Bronchial epithelial cell (primary cell): ENCODE results near the gene NHLH2. TPM values are rescaled to one million over a fixed set of nuclear protein-coding genes. Genes with fewer than 3 reads are reported as not detected.

Experiments
- DNase-seq: peaks from one replicate; pipeline ENCODE4 v3.0.0-alpha.2; 2010; ENCODE audit warnings: low read depth
- FAIRE-seq: peaks from 2 replicates; lab custom pipeline; 2011; peaks lifted over from hg19 to GRCh38; lab: Jason Lieb, UNC
- H3K27me3 ChIP-seq: 2 replicates; pipeline ENCODE4 v1.5.1; 2011; ENCODE audit warnings: low read length; ENCODE audit not compliant: control insufficient read depth, insufficient read depth
- H3K36me3 ChIP-seq: 2 replicates; pipeline ENCODE4 v1.5.1; 2011; ENCODE audit warnings: low read length; ENCODE audit not compliant: control insufficient read depth, insufficient read depth
- H3K4me3 ChIP-seq: 2 replicates; pipeline ENCODE4 v1.5.1; 2011; ENCODE audit warnings: mild to moderate bottlenecking, low read depth, low read length, control low read depth
- total RNA-seq: library from RNA; depleted of rRNA; stranded (reverse); fragments of >200 nt; gene quantifications from 2 replicates; pipeline ENCODE4 v1.2.1, GENCODE V29; 2014
- TF ChIP-seq, protein P1 (sequence below): IDR thresholded peaks from 2 replicates; pipeline ENCODE4 v1.5.1; 2011; ENCODE audit warnings: mild to moderate bottlenecking, moderate library complexity, low read length, control low read depth, inconsistent platforms; ENCODE audit not compliant: insufficient read depth, severe bottlenecking

The NHLH2 gene
- total RNA-seq, 1 donor from 2014 or later: 0.26 TPM

DNA sequence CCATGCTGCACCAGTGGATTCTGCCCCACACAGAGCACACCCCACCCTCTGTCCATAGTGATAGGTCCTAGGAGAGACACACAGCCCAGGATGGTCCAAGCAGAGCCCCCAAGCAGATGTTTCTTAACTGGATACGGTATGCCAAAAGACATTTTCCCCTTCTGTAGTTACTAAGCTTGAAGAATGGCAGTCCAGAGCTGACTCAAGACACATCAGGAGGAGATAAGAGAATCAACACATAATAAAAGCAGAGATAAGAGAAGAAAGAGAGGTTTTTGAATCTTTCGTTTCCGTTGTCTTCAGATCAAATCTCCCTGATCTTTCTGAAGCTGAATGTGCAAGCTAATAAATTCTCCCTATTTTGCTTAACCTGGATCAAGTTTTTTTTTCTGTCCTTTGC, 50.6 kb downstream of the NHLH2 start:
- no peaks in the 10 kb centered on the region for H3K36me3 ChIP-seq
- TF ChIP-seq, protein P1, sequence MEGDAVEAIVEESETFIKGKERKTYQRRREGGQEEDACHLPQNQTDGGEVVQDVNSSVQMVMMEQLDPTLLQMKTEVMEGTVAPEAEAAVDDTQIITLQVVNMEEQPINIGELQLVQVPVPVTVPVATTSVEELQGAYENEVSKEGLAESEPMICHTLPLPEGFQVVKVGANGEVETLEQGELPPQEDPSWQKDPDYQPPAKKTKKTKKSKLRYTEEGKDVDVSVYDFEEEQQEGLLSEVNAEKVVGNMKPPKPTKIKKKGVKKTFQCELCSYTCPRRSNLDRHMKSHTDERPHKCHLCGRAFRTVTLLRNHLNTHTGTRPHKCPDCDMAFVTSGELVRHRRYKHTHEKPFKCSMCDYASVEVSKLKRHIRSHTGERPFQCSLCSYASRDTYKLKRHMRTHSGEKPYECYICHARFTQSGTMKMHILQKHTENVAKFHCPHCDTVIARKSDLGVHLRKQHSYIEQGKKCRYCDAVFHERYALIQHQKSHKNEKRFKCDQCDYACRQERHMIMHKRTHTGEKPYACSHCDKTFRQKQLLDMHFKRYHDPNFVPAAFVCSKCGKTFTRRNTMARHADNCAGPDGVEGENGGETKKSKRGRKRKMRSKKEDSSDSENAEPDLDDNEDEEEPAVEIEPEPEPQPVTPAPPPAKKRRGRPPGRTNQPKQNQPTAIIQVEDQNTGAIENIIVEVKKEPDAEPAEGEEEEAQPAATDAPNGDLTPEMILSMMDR: no peak
- H3K4me3 ChIP-seq: no peak overlapping the region
- no peak for DNase-seq
- no peaks in the 10 kb centered on the region for H3K27me3 ChIP-seq
- no peak for FAIRE-seq

Other genes with a start within 250 kb of the NHLH2 start
- gene VANGL1, start 199.2 kb downstream of the NHLH2 start, total RNA-seq: 10.5 and 15.3 TPM in 2 replicates
- gene CASQ2, start 72.4 kb downstream of the NHLH2 start, total RNA-seq: not detected in 2 replicates
- gene SLC22A15, start 135.4 kb upstream of the NHLH2 start, total RNA-seq: 20.1 and 22.6 TPM in 2 replicates